Fibroblast of lung (primary cell): ENCODE results near the gene EGLN2. TPM values are rescaled to one million over a fixed set of nuclear protein-coding genes. Genes with fewer than 3 reads are reported as not detected.

Experiments used
- DNase-seq, 2 donors: peaks; one replicate each; pipeline versions ENCODE4 v3.0.0 to v3.0.0-alpha.2; 2010; ENCODE audit warnings: low read depth in 2 of 2
- H2AFZ ChIP-seq: 2 replicates; pipeline ENCODE4 v1.5.1; 2012; ENCODE audit warnings: low read length, control low read depth, inconsistent platforms
- H3K27ac ChIP-seq: 2 replicates; pipeline ENCODE4 v1.5.1; 2011; ENCODE audit warnings: low read length, control low read depth; ENCODE audit not compliant: insufficient read depth
- H3K27me3 ChIP-seq: 2 replicates; pipeline ENCODE4 v1.5.1; 2011; ENCODE audit warnings: mild to moderate bottlenecking, low read length; ENCODE audit not compliant: control insufficient read depth, insufficient read depth
- H3K36me3 ChIP-seq: 2 replicates; pipeline ENCODE4 v1.5.1; 2011; ENCODE audit warnings: low read length; ENCODE audit not compliant: control insufficient read depth, insufficient read depth
- H3K4me1 ChIP-seq: 2 replicates; pipeline ENCODE4 v1.5.1; 2011; ENCODE audit warnings: low read length; ENCODE audit not compliant: control insufficient read depth, insufficient read depth; ENCODE audit errors: extremely low read depth
- H3K4me2 ChIP-seq: 2 replicates; pipeline ENCODE4 v1.5.1; 2011; ENCODE audit warnings: low read length, control low read depth; ENCODE audit not compliant: insufficient read depth; ENCODE audit errors: extremely low read depth
- H3K4me3 ChIP-seq, 4 experiments: fragments of 200-600 bp in 1 of 4; sonication (generic) in 1 of 4; replicated peaks in 1 of 4; 2 replicates each; pipeline ENCODE4 v1.5.1; 2011 to 2016; ENCODE audit warnings: low read length in 4 of 4, low read depth in 3 of 4, mild to moderate bottlenecking in 3 of 4, control low read depth in 2 of 4, inconsistent platforms in 1 of 4, mixed read lengths in 1 of 4; ENCODE audit not compliant: insufficient read depth in 1 of 4; ENCODE audit errors: control extremely low read depth in 1 of 4
- H3K79me2 ChIP-seq: 2 replicates; pipeline ENCODE4 v1.5.1; 2012; ENCODE audit warnings: mild to moderate bottlenecking, low read length, inconsistent platforms; ENCODE audit not compliant: control insufficient read depth, insufficient read depth
- H3K9ac ChIP-seq: 2 replicates; pipeline ENCODE4 v1.5.1; 2011; ENCODE audit warnings: mild to moderate bottlenecking, low read length, control low read depth; ENCODE audit not compliant: insufficient read depth
- H3K9me3 ChIP-seq: 2 replicates; pipeline ENCODE4 v1.5.1; 2012; ENCODE audit warnings: low read depth, low read length; ENCODE audit not compliant: control insufficient read depth, insufficient read depth
- H4K20me1 ChIP-seq: 2 replicates; pipeline ENCODE4 v1.5.1; 2011; ENCODE audit warnings: low read length; ENCODE audit not compliant: control insufficient read depth, insufficient read depth; ENCODE audit errors: extremely low read depth
- CTCF ChIP-seq, 2 donors: IDR thresholded peaks in 1 of 2; conservative IDR thresholded peaks in 1 of 2; 1 replicate in 1 of 2; 2 replicates in 1 of 2; pipeline ENCODE4 v1.5.1; 2011 to 2012; ENCODE audit warnings: low read length in 2 of 2, control low read depth in 1 of 2, inconsistent platforms in 1 of 2, low read depth in 1 of 2, mild to moderate bottlenecking in 1 of 2
- EZH2 ChIP-seq: IDR thresholded peaks from 2 replicates; pipeline ENCODE4 v1.5.1; 2012; ENCODE audit warnings: low read length, control low read depth, mild to moderate bottlenecking; ENCODE audit errors: missing control alignments
- polyA plus RNA-seq, 2 donors: library from polyadenylated mRNA; depleted of rRNA in 1 of 2; stranded (reverse) in 1 of 2; unstranded in 1 of 2; fragments of >200 nt; gene quantifications; 2 replicates each; pipeline ENCODE4 v1.2.1, GENCODE V29; 2011 to 2012; ENCODE audit warnings: missing spikeins in 1 of 2
- total RNA-seq: library from RNA; depleted of rRNA; stranded (reverse); fragments of >200 nt; gene quantifications from 2 replicates; pipeline ENCODE4 v1.2.1, GENCODE V29; 2014

Gene EGLN2
- total and polyA plus RNA-seq, 2 donors (not counting 1 experiment from before 2014, with no cell fraction given) = 27.3 to 106 TPM

GRCh38 chr19:40801426-40802299 lies 2.7 kb downstream of the EGLN2 start:
- H3K27ac ChIP-seq = peak overlapping the region; percentile 0
- no peak overlapping the region for H2AFZ ChIP-seq
- TF ChIP-seq EZH2 (no peak), CTCF (conservative IDR thresholded peaks at IDR 0.05 in 1 of 2, IDR thresholded peaks at IDR 0.05 in 1 of 2; ENCODE audit: low read depth in 1 of 2, low read length in 2 of 2) (no peak)
- H3K4me3 ChIP-seq = peak overlapping the region; percentile 24 to 83 (median 64)
- H3K4me1 ChIP-seq = peaks cover 51% of the 10 kb centered on the region
- no peak for DNase-seq
- H3K27me3 ChIP-seq = no peaks in the 10 kb centered on the region
- peaks cover 72% of the 10 kb centered on the region for H3K79me2 ChIP-seq
- peaks cover 4% of the 10 kb centered on the region for H4K20me1 ChIP-seq
- no peaks in the 10 kb centered on the region for H3K9me3 ChIP-seq
- peaks cover 24% of the 10 kb centered on the region for H3K36me3 ChIP-seq
- H3K4me2 ChIP-seq = peak overlapping the region; percentile 92
- H3K9ac ChIP-seq = no peak overlapping the region

- H3K27me3 ChIP-seq = no peaks in the 10 kb centered on the region
- peak overlapping the region; percentile 77 for H3K4me2 ChIP-seq
- peaks cover 78% of the 10 kb centered on the region for H3K79me2 ChIP-seq
- peaks cover 51% of the 10 kb centered on the region for H3K4me1 ChIP-seq
- H3K4me3 ChIP-seq = peak overlapping the region; percentile 8 to 83 (median 37)
- H3K27ac ChIP-seq = peak overlapping the region; percentile 62
- peak overlapping the region; percentile 32 for H3K9ac ChIP-seq
- H3K36me3 ChIP-seq = peaks cover 29% of the 10 kb centered on the region
- TF ChIP-seq CTCF (conservative IDR thresholded peaks at IDR 0.05 in 1 of 2, IDR thresholded peaks at IDR 0.05 in 1 of 2; ENCODE audit: low read depth in 1 of 2, low read length in 2 of 2) (no peak), EZH2 (no peak)
- no peak for DNase-seq
- no peaks in the 10 kb centered on the region for H3K9me3 ChIP-seq
- H4K20me1 ChIP-seq = peaks cover 4% of the 10 kb centered on the region
- no peak overlapping the region for H2AFZ ChIP-seq
Observed at GRCh38 chr19:40802300-40803169, 3.5 kb downstream of the EGLN2 start.
